H1 (cell line): ENCODE results near the gene GALNT2. TPM values are rescaled to one million over a fixed set of nuclear protein-coding genes. Genes with fewer than 3 reads are reported as not detected.

Experiments used
- CTCF ChIA-PET: fragments of 300-600 bp; sonication (Branson Sonifier 250); formaldehyde crosslinking; loops from one replicate; lab custom pipeline; 2021; ENCODE audit not compliant: partially characterized antibody; lab: Charles Lee
- POLR2A ChIA-PET: fragments of 300-600 bp; sonication (Branson Sonifier 250); formaldehyde crosslinking; loops from one replicate; lab custom pipeline; 2021; ENCODE audit warnings: inconsistent platforms; ENCODE audit not compliant: partially characterized antibody; lab: Charles Lee
- DNase-seq, 2 experiments: peaks; one replicate each; pipeline versions ENCODE4 v3.0.0 to v3.0.0-alpha.2; 2010 to 2022; ENCODE audit warnings: low spot score in 2 of 2, low read depth in 1 of 2, mixed read lengths in 1 of 2
- FAIRE-seq: peaks from 2 replicates; lab custom pipeline; 2011; peaks lifted over from hg19 to GRCh38; lab: Jason Lieb, UNC
- H2AFZ ChIP-seq: 2 replicates; pipeline ENCODE4 v1.8.1; 2012; ENCODE audit warnings: low read length, inconsistent platforms
- H2AK5ac ChIP-seq: 2 replicates; pipeline ENCODE4 v1.6.1; 2013; ENCODE audit warnings: low read depth, low read length
- H2BK120ac ChIP-seq: replicated peaks from 2 replicates; pipeline ENCODE3; 2013; ENCODE audit warnings: low read depth, low read length, inconsistent platforms
- H2BK12ac ChIP-seq: 2 replicates; pipeline ENCODE4 v1.6.1; 2013; ENCODE audit warnings: low read depth, low read length
- H2BK15ac ChIP-seq: 2 replicates; pipeline ENCODE4 v1.6.1; 2013; ENCODE audit warnings: low read length
- H2BK20ac ChIP-seq: 2 replicates; pipeline ENCODE4 v1.6.1; 2013; ENCODE audit warnings: low read length
- H2BK5ac ChIP-seq: 2 replicates; pipeline ENCODE4 v1.6.1; 2013; ENCODE audit warnings: low read depth, low read length
- H3K14ac ChIP-seq: 2 replicates; pipeline ENCODE4 v1.6.1; 2013; ENCODE audit warnings: inconsistent platforms; ENCODE audit not compliant: insufficient read length
- H3K18ac ChIP-seq: 2 replicates; pipeline ENCODE4 v1.6.1; 2013; ENCODE audit warnings: low read length; ENCODE audit errors: extremely low read depth
- H3K23ac ChIP-seq: 2 replicates; pipeline ENCODE4 v1.6.1; 2013; ENCODE audit warnings: inconsistent platforms; ENCODE audit not compliant: insufficient read length
- H3K23me2 ChIP-seq: 2 replicates; pipeline ENCODE4 v1.6.1; 2013; ENCODE audit warnings: low read depth, low read length
- H3K27ac ChIP-seq: 2 replicates; pipeline ENCODE4 v1.6.1; 2011; ENCODE audit warnings: low read depth, low read length, inconsistent platforms
- H3K27me3 ChIP-seq, 4 experiments: replicated peaks in 1 of 4; 1 replicate in 1 of 4; 2 replicates in 3 of 4; pipeline versions ENCODE4 v1.6.1 to v1.8.1; 2011 to 2013; ENCODE audit warnings: low read length in 3 of 4, mild to moderate bottlenecking in 3 of 4, inconsistent platforms in 2 of 4, mixed read lengths in 2 of 4, moderate library complexity in 1 of 4; ENCODE audit not compliant: control insufficient read depth in 3 of 4, insufficient read depth in 3 of 4; ENCODE audit errors: extremely low read depth in 1 of 4
- H3K36me3 ChIP-seq, 4 experiments: 2 replicates each; pipeline versions ENCODE4 v1.6.1 to v1.8.1; 2011 to 2013; ENCODE audit warnings: mild to moderate bottlenecking in 4 of 4, low read length in 3 of 4, moderate library complexity in 2 of 4, control low read depth in 1 of 4, inconsistent platforms in 1 of 4; ENCODE audit not compliant: insufficient read depth in 4 of 4, control insufficient read depth in 2 of 4
- H3K4ac ChIP-seq: replicated peaks from 2 replicates; pipeline ENCODE3; 2013; ENCODE audit warnings: low read length, low read depth, mixed read lengths, inconsistent platforms; ENCODE audit not compliant: insufficient read length
- H3K4me1 ChIP-seq, 4 experiments: replicated peaks in 1 of 4; 1 replicate in 1 of 4; 2 replicates in 3 of 4; pipeline versions ENCODE4 v1.6.1 to v1.8.1; 2011 to 2013; ENCODE audit warnings: low read length in 3 of 4, inconsistent platforms in 2 of 4, mixed read lengths in 1 of 4; ENCODE audit not compliant: insufficient read depth in 4 of 4, control insufficient read depth in 3 of 4
- H3K4me2 ChIP-seq, 2 experiments: 2 replicates each; pipeline versions ENCODE4 v1.6.1 to v1.8.1; 2011 to 2013; ENCODE audit warnings: low read depth in 2 of 2, low read length in 2 of 2, control low read depth in 1 of 2, inconsistent platforms in 1 of 2, mild to moderate bottlenecking in 1 of 2; ENCODE audit not compliant: insufficient read depth in 1 of 2
- H3K4me3 ChIP-seq, 4 experiments: fragments of 200-600, 300-600 bp in 1 of 4; sonication (generic), shearing (Covaris generic), sonication (Bioruptor Twin) in 1 of 4; 2 replicates each; pipeline versions ENCODE4 v1.5.1 to v1.8.1; 2011 to 2016; ENCODE audit warnings: low read length in 4 of 4, low read depth in 3 of 4, control low read depth in 2 of 4, inconsistent platforms in 2 of 4, mild to moderate bottlenecking in 2 of 4, mixed read lengths in 1 of 4, moderate library complexity in 1 of 4; ENCODE audit not compliant: insufficient read depth in 2 of 4; ENCODE audit errors: extremely low read depth in 1 of 4
- H3K56ac ChIP-seq: replicated peaks from 2 replicates; pipeline ENCODE3; 2013; ENCODE audit warnings: low read depth, mild to moderate bottlenecking, mixed read lengths, low read length, inconsistent platforms; ENCODE audit not compliant: insufficient read length
- H3K79me1 ChIP-seq: 2 replicates; pipeline ENCODE4 v1.6.1; 2013; ENCODE audit warnings: low read depth, low read length, control low read depth
- H3K79me2 ChIP-seq, 2 experiments: 2 replicates each; pipeline versions ENCODE4 v1.6.1 to v1.8.1; 2012 to 2013; ENCODE audit warnings: low read length in 2 of 2, mild to moderate bottlenecking in 2 of 2, inconsistent platforms in 1 of 2; ENCODE audit not compliant: insufficient read depth in 2 of 2, control insufficient read depth in 1 of 2
- H3K9ac ChIP-seq, 4 experiments: replicated peaks in 1 of 4; 1 replicate in 1 of 4; 2 replicates in 3 of 4; pipeline versions ENCODE4 v1.6.1 to v1.8.1; 2011 to 2013; ENCODE audit warnings: low read depth in 3 of 4, low read length in 3 of 4, control low read depth in 2 of 4, mild to moderate bottlenecking in 2 of 4, moderate library complexity in 2 of 4, inconsistent platforms in 1 of 4; ENCODE audit errors: extremely low read depth in 1 of 4
- H3K9me3 ChIP-seq, 2 experiments: 2 replicates each; pipeline versions ENCODE4 v1.6.1 to v1.8.1; 2012 to 2013; ENCODE audit warnings: mild to moderate bottlenecking in 2 of 2, moderate library complexity in 2 of 2, control low read depth in 1 of 2, inconsistent platforms in 1 of 2, low read depth in 1 of 2, low read length in 1 of 2, mixed read lengths in 1 of 2; ENCODE audit not compliant: insufficient read depth in 2 of 2
- H4K20me1 ChIP-seq, 2 experiments: replicated peaks in 1 of 2; 2 replicates each; pipeline versions ENCODE3 to v1.8.1; 2011 to 2013; ENCODE audit warnings: inconsistent platforms in 2 of 2, low read length in 2 of 2, mild to moderate bottlenecking in 1 of 2; ENCODE audit not compliant: insufficient read depth in 2 of 2, control insufficient read depth in 1 of 2
- H4K5ac ChIP-seq: 2 replicates; pipeline ENCODE4 v1.6.1; 2013; ENCODE audit warnings: low read length, low read depth, mixed read lengths, inconsistent platforms; ENCODE audit not compliant: insufficient read length
- H4K8ac ChIP-seq: 2 replicates; pipeline ENCODE4 v1.8.0; 2013; ENCODE audit warnings: mild to moderate bottlenecking, moderate library complexity, low read length, inconsistent platforms; ENCODE audit not compliant: insufficient read depth; ENCODE audit errors: extremely low read depth
- H4K91ac ChIP-seq: replicated peaks from 2 replicates; pipeline ENCODE3; 2013; ENCODE audit warnings: low read length, mixed read lengths, inconsistent platforms; ENCODE audit not compliant: insufficient read length
- BCL11A ChIP-seq, 2 experiments: IDR thresholded peaks; one replicate each; pipeline ENCODE4 v1.6.1; 2011; ENCODE audit warnings: low read depth in 2 of 2, low read length in 2 of 2, mild to moderate bottlenecking in 2 of 2
- CTBP2 ChIP-seq: IDR thresholded peaks from 2 replicates; pipeline ENCODE4 v1.7.0; 2011; ENCODE audit warnings: borderline replicate concordance, mild to moderate bottlenecking, moderate library complexity, mixed read lengths, low read length; ENCODE audit not compliant: insufficient read depth, insufficient read length
- NRF1 ChIP-seq: IDR thresholded peaks from 2 replicates; pipeline ENCODE4 v1.6.1; 2011; ENCODE audit warnings: mild to moderate bottlenecking, low read depth, low read length, improper control_type of control experiment
- POLR2AphosphoS5 ChIP-seq: IDR thresholded peaks from 2 replicates; pipeline ENCODE4 v1.6.1; 2011; ENCODE audit warnings: low read depth, low read length
- WGBS, 2 experiments: shearing (Covaris generic) in 1 of 2; methylation state at CpG; one replicate each; pipeline versions ENCODE4 v1.1.6 to v1.1.7; 2013 to 2015; ENCODE audit warnings: low lambda C conversion rate in 2 of 2, mixed read lengths in 2 of 2, inconsistent platforms in 1 of 2, low coverage in 1 of 2, missing lambda C conversion rate in 1 of 2; ENCODE audit not compliant: insufficient replicate concordance in 2 of 2, insufficient coverage in 1 of 2, insufficient read length in 1 of 2; ENCODE audit errors: extremely low coverage in 1 of 2, missing lambda C conversion rate in 1 of 2; 5-methylcytosine and 5-hydroxymethylcytosine counted together
- polyA plus RNA-seq, 7 experiments: library from polyadenylated mRNA; depleted of rRNA in 3 of 7; stranded (reverse) in 5 of 7; unstranded in 2 of 7; fragments of >200 nt in 5 of 7; fragments of 200-250 nt in 2 of 7; gene quantifications; 1 replicate in 5 of 7; 2 replicates in 1 of 7; 4 replicates in 1 of 7; pipeline versions ENCODE4 v1.2.1 to v1.2.3, GENCODE V29; 2011 to 2013; ENCODE audit warnings: missing spikeins in 2 of 7, mixed read lengths in 2 of 7
- total RNA-seq: library from RNA; stranded (reverse); fragmentation: NEBNext Ultra II Directional; extraction: Animal tissue kit (Norgen Biotek cat#: 25700); gene quantifications from 2 replicates; pipeline ENCODE4 v1.2.1, GENCODE V29; 2021

GALNT2 gene
- total and polyA plus RNA-seq, 2 of the 8 experiments (the other 6 are each of a cell fraction or from before 2014, with no cell fraction given): 34.5 to 75.3 TPM

GRCh38 chr1:230266456-230266855 is 199.4 kb downstream of the GALNT2 start:
- Histone ChIP-seq H2AK5ac (no peak overlapping the region), H3K23ac (no peak overlapping the region), H3K9me3 (no peaks in the 10 kb centered on the region), H4K91ac (no peak overlapping the region), H3K14ac (no peak overlapping the region), H3K27ac (no peak overlapping the region), H4K5ac (no peak overlapping the region), H3K4me3 (no peak overlapping the region), H2BK5ac (no peak overlapping the region), H3K56ac (no peak overlapping the region), H3K4ac (no peak overlapping the region), H2AFZ (no peak overlapping the region), H3K79me2 (no peaks in the 10 kb centered on the region), H2BK20ac (no peak overlapping the region), H3K23me2 (no peaks in the 10 kb centered on the region), H3K18ac (no peak overlapping the region), H4K8ac (no peak overlapping the region), H3K36me3 (peaks cover 0 to 13% (median 11%) of the 10 kb centered on the region in 4 experiments; a peak in 6 of 8 replicates), H2BK15ac (no peak overlapping the region), H3K9ac (no peak overlapping the region), H2BK120ac (no peak overlapping the region), H3K4me1 (peaks cover 0 to 5% (median 1%) of the 10 kb centered on the region in 4 experiments; a peak in 3 of 7 replicates), H3K27me3 (no peaks in the 10 kb centered on the region), H3K79me1 (no peaks in the 10 kb centered on the region), H3K4me2 (no peak overlapping the region), H2BK12ac (no peak overlapping the region), H4K20me1 (no peaks in the 10 kb centered on the region)
- ChIA-PET CTCF (interaction anchor here (0.6 to 1.5 kb wide), 5 partner anchors 11 to 634 kb away, joined by 3 to 4 read pairs (median 3); no protein-coding TSS in a partner anchor), POLR2A (interaction anchor here (0.6 kb wide), 3 partner anchors 9 to 888 kb away, joined by 3 to 5 read pairs (median 5); no protein-coding TSS in a partner anchor)
- no peak for DNase-seq
- no peak for TF ChIP-seq BCL11A (IDR thresholded peaks at IDR 0.05; ENCODE audit: low read depth in 2 of 2, low read length in 2 of 2)
- no peak for TF ChIP-seq NRF1
- TF ChIP-seq CTBP2: no peak
- TF ChIP-seq POLR2AphosphoS5: no peak
- 45% methylated on average over 2 of the region's 2 CpGs; no CpG with 5 or more reads in 1 of the 2 experiments for WGBS, 2 experiments
- FAIRE-seq: no peak
